ENCODE measurements around the gene FBXO46.

FBXO46 gene, protein sequence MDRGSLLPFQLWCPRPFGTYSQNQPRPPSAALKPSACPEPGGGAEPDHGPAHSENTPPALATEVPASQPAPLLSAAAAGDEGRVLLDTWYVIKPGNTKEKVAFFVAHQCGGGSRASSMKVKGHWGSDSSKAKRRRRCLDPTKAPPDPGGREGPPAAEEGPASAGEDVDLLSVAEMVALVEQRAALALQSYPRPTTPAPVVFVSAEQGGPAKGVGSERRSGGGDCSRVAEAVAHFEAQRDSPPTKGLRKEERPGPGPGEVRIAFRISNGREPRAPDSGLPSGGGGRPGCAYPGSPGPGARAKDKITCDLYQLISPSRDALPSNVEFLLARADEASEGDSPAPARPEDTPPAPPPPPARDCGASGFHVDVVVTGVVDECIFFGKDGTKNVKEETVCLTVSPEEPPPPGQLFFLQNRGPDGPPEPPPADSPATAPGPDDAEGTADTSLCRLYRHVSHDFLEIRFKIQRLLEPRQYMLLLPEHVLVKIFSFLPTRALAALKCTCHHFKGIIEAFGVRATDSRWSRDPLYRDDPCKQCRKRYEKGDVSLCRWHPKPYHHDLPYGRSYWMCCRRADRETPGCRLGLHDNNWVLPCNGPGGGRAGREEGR

DNA sequence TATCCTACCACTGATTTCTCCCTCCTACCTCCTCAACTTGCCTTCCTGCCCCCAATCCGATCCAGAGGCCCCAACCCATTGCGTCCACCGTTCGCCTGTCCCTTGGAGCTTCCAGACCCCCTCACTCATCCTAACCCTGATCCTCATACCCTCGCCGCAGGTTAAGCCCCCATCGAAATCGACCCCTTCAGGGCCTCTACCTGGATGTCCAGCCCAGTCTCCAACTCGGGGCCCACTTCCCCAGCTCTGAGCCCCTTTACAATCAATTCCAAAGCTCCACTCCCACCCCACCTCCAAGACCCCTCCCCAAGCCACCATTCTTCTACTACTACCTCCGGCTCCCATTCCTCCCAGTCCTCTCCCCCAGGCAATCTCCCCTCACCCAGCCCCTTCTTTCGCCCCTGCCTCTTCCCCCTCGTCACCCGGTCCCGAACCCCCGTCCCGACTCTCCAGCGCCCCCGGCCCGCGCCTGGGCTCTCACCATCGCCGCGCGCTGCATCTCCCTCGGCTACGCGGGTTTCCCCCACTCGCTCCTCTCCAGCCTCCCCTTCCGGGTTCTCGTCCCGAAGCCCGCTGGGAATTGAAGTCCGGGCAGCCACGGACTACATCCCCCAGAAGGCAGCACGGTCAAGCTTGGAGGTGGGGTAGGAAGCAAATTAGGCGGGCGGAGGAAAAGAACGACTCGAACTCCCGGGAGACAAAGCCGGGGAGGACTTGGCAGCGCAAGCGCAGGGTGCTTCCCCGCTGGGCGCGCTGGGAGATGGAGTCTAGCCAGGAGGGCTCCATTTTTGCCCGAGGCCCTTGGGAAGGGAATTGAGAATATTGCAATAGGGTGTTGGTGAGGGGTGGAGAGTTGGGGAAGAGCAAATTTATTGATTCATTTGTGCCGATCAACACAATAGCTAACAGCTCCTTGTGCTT is at the start of gene FBXO46:
TSS of gene FBXO46 (minus strand) at position 529 of the 921 bp plus-strand sequence. CDS start 17,401 bp downstream, outside the sequence.
- peak within 1 kb of the TSS; percentile 93 for H3K4me3 ChIP-seq (ENCODE audit: low read length)
- TF ChIP-seq ZNF274 (IDR thresholded peaks at IDR 0.05; ENCODE audit: low read depth, low read length) = no peak

DNA sequence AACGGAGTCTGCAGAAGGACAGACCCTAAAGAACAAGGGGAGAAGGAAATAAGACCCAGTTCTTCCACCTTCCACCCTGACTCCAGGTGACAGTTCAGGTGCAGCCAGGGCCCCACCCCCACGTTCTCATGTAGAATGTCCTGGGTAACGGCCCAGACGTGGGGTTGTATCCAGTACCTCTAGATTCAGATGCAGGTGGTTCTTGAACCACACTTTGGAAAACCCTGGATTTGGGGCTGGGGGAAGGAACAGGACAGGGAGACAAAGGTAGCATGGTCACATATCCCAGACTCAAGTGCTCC is 49.4 kb upstream of the FBXO46 start:
- no peak for TF ChIP-seq ZNF274 (IDR thresholded peaks at IDR 0.05; ENCODE audit: low read depth, low read length)
- H3K4me3 ChIP-seq (ENCODE audit: low read length) = no peak overlapping the region

DNA sequence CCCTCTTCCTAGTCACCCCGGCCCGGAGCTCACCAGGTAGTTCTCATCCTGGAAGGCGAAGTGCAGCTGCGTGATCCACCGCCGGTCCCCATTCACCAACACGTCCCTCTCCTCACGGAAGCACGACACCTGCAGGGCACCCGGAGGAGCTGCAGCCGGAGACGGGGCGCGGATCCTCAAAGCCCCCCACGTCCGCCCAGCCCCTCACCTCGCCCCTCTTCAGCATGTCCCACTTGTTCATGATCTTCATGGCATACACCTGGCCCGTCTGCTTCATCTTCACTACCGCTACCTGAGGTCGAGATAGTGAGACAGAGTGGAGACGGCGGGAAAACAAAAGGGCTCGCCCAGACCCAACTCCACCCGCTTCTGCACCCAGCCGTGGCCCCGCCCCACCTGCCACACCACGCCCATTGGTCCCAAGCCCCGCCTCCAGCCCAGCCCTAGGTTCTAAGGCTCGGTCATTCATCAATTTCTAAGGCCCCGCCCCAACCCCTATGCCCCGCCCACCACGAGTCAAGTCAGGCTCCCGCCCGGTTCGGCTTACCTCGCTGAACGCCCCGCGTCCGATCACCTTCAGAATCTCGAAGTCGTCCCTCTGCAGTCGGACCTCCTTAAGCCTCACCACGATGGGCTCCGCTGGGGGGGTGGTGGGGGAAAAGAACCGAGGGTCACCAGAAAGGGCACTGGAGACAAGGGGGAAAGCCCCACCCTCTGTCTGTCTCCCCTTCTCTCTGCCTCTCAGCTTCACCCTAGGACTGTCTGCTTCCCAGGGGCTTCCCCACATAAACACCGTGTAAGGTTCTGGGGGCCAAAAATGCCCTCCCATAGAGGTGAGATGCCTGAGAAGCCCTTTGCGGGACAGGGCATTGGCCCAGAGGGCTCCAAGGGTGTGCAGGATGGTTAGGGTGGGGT is 48.8 kb upstream of the FBXO46 start:
- peak overlapping the region; percentile 6; the same call in 1 of the 2 replicates for H3K4me3 ChIP-seq (ENCODE audit: low read length)
- no peak for TF ChIP-seq ZNF274 (IDR thresholded peaks at IDR 0.05; ENCODE audit: low read depth, low read length)

DNA sequence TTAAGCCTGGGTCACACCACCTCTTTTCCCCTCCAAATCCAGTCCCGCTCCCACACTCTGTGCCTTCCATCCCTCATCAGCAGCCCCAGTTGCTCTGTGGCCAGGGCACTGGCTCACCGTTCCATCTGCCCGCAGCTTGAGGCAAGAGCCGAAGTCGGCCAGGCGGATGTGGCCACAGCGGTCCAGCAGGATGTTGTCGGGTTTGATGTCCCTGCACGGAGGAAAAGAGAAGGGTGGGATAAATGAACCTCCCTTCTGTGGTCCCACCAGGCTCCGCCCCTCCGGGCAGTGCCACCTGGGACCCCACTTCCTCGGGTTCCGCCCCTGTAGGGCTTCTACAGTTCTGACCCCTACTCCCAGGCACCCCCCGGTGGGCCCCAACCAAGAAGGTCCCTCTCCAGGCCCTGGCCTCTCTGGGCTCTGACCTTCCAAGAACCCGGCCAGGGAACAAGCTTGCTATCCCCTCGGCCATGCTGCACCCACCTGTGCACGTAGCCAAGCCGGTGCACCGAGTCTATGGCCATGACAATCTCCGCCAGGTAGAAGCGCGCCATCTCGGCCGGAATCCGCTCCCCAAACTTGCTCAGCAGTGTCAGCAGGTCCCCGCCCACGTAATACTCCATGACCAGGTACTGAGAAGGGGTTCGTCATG is 47.4 kb upstream of the FBXO46 start:
- TF ChIP-seq ZNF274 (IDR thresholded peaks at IDR 0.05; ENCODE audit: low read depth, low read length) = no peak

DNA sequence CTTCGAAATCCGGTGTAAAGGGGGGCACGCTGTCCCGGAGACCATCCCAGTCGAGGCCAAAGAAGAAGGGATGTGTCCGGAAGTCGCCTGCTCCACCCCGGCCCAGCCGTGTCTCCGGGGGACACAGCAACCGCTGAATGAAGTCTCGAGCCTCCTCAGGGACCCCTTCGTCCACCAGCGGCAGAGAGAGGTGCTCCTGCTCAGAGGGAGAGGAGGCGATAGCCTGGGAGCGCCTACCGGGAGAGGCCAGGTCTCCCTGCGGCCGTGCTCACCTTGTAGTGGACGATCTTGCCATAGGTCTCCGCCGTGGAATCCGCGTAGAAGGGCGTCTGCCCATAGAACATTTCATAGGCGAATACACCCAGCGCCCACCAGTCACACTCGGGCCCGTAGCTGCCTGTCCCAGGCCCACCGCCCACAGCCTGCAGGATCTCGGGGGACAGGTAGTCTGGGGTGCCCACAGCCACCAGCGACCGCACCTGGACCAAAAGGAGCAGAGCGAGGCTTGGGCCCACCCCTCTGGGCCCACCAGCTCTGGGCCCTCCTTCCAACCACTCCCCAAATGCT is 46.8 kb upstream of the FBXO46 start:
- H3K4me3 ChIP-seq (ENCODE audit: low read length) = no peak overlapping the region
- TF ChIP-seq ZNF274 (IDR thresholded peaks at IDR 0.05; ENCODE audit: low read depth, low read length) = no peak

More for the DNA sequence above, 47.4 kb upstream of the FBXO46 start:
- no peak overlapping the region for H3K4me3 ChIP-seq (ENCODE audit: low read length)

DNA sequence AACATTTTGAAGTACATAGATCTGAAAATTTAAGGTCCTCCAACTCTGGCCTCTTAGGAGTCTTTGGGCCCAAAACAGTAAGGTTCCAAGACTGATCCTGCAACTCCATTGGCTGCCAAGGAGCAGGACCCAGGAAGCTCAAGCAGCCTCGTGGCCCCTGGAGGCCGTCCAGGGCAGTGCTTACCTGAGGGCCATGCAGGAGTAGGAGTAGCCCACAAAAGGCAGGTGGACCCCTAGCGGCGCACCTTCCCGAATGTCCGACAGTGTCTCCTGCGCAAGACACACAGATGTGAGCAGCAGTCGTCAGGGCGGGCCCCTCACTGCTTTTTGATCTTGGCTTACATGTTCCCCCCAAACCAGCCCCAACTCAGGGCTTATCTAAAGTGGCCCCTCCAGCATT is 44.1 kb upstream of the FBXO46 start:
- no peak for TF ChIP-seq ZNF274 (IDR thresholded peaks at IDR 0.05; ENCODE audit: low read depth, low read length)
- no peak overlapping the region for H3K4me3 ChIP-seq (ENCODE audit: low read length)

DNA sequence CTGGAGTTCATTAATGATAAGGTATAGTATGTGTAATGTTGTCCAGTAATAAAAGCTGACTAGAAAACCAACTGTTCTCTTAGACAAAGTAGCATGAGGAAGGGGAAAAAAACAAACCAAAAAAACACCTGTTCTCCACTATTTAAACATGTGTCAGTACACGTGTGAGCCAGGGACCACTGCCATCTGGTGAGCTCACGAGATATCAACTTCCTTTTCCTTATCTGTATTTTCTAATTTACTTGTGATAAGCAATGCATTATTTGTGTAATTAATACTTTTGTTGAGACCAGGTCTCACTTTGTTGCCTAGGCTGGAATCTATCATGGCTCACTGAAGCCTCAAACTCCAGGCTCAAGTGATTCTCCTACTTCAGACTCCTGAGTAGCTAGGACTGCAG is 42.7 kb upstream of the FBXO46 start:
- no peak overlapping the region for H3K4me3 ChIP-seq (ENCODE audit: low read length)
- no peak for TF ChIP-seq ZNF274 (IDR thresholded peaks at IDR 0.05; ENCODE audit: low read depth, low read length)

DNA sequence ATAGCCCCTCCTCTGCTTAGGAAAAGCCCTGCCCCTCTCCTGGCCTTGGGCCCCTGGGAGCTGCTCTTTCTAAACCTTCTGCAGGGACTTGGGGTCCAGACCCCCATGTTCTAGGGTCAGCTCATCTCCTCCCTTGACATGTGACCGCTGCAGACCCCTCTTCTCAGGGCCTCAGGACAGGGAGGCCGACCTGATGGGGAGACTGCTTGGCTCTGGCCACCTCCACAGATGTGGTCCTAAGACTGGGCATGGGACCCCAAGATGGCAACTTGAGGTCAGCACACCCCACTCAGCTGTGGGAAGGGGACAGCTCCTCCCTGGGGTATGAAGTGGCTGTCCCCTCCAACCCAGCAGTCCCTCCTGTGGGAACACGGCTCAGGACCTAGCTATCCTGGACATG is 42.2 kb upstream of the FBXO46 start:
- TF ChIP-seq ZNF274 (IDR thresholded peaks at IDR 0.05; ENCODE audit: low read depth, low read length) = no peak
- H3K4me3 ChIP-seq (ENCODE audit: low read length) = no peak overlapping the region

DNA sequence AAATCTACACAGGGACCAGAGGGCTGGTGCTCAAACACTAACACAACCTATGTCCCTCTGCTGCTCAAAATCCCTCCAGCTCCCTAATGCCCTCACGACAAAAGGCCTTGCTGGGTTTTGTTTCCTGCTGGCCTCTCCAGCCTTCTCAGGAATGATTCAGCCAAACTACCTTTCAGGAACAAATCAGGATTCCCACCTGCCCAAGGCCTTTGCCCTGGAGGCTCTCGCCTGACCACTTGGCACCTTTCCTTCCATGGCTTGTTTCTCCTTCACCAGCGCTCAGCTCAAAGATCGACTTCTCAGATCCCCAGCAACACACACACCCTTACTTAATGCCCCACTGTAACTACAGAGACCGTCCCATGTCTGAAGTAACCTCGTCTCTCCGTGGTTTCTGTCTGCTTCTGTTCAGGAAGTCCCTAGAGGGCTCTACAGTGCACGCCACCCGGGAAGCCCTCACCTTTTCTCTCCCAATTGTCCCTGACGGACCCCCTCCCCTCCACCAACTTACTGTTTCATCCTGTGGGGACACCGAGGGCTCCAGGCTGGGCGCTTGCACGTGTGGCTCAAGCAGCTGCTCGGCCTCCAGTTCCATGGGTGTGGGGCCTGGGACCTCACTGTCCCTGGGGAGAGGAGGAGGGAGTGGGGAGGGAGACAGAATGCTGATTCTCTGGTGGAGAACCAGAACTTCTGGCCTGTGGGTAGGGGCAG is 41.6 kb upstream of the FBXO46 start:
- no peak overlapping the region for H3K4me3 ChIP-seq (ENCODE audit: low read length)
- TF ChIP-seq ZNF274 (IDR thresholded peaks at IDR 0.05; ENCODE audit: low read depth, low read length) = no peak

DNA sequence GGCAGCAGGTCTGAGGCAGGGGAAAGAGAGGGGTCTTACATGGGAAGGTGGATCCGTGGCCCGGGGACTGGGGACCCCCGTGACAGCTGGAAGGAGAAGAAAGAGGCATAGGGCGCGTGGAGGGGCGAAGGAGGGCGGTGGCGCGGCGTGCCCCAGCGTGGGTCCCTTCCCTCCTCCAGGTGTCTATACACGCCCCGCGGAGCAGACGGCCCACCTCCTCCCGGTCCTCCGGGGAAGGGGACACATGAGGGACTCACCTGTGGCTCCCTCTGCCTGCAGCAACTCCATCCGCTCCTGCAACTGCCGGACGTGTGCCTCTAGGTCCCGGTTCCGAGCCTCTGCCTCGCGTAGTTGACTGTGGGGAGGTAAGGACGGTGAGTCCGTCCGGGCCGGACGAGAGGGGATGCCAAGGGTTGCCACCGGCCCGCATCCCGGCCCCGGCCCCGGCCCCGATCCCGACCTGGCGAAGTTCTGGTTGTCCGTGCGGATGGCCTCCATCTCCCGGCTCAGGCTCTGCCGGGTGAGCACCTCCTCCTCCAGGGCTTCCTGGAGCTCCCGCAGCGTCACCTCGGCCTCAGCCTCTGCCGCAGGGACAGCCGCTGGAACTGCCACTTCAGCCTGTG is 40.7 kb upstream of the FBXO46 start:
- no peak overlapping the region; the same call in 1 of the 2 replicates for H3K4me3 ChIP-seq (ENCODE audit: low read length)
- no peak for TF ChIP-seq ZNF274 (IDR thresholded peaks at IDR 0.05; ENCODE audit: low read depth, low read length)

DNA sequence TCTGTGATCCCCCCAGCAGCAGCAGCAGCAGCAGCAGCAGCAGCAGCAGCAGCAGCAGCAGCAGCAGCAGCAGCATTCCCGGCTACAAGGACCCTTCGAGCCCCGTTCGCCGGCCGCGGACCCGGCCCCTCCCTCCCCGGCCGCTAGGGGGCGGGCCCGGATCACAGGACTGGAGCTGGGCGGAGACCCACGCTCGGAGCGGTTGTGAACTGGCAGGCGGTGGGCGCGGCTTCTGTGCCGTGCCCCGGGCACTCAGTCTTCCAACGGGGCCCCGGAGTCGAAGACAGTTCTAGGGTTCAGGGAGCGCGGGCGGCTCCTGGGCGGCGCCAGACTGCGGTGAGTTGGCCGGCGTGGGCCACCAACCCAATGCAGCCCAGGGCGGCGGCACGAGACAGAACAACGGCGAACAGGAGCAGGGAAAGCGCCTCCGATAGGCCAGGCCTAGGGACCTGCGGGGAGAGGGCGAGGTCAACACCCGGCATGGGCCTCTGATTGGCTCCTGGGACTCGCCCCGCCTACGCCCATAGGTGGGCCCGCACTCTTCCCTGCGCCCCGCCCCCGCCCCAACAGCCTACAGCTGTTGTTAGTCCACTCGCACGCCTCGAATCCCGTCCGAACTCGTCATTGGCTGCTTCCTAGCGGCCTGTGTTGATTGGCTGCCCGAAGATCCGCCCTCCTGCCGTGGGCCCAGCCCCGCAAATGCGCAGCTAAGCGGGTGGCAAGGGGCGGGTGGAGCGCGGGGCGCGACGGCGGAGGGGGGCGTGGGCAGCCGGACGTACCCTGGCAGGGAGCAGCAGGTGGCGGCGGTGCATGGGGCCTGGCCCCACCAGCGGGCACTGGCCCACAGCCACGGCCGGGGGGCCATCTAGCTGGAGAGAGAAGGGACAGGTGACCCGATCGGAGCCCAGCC is 39.8 kb upstream of the FBXO46 start:
- peak overlapping the region; percentile 62; the same call in 1 of the 2 replicates for H3K4me3 ChIP-seq (ENCODE audit: low read length)
- TF ChIP-seq ZNF274 (IDR thresholded peaks at IDR 0.05; ENCODE audit: low read depth, low read length) = no peak
